Measurements from ENCODE around the gene PPARA.

- TF ChIP-seq, protein P1, sequence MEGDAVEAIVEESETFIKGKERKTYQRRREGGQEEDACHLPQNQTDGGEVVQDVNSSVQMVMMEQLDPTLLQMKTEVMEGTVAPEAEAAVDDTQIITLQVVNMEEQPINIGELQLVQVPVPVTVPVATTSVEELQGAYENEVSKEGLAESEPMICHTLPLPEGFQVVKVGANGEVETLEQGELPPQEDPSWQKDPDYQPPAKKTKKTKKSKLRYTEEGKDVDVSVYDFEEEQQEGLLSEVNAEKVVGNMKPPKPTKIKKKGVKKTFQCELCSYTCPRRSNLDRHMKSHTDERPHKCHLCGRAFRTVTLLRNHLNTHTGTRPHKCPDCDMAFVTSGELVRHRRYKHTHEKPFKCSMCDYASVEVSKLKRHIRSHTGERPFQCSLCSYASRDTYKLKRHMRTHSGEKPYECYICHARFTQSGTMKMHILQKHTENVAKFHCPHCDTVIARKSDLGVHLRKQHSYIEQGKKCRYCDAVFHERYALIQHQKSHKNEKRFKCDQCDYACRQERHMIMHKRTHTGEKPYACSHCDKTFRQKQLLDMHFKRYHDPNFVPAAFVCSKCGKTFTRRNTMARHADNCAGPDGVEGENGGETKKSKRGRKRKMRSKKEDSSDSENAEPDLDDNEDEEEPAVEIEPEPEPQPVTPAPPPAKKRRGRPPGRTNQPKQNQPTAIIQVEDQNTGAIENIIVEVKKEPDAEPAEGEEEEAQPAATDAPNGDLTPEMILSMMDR (conservative IDR thresholded peaks at IDR 0.05; ENCODE audit: low read depth, low read length) = no peak
- TF ChIP-seq EZH2 (IDR thresholded peaks at IDR 0.05; ENCODE audit: low read length, unreplicated experiment) = no peak
- no peak for TF ChIP-seq EZH2phosphoT487 (IDR thresholded peaks at IDR 0.05; ENCODE audit: borderline replicate concordance, low read length)
These were observed 88.2 kb downstream of the PPARA start for GRCh38 chr22:46238541-46238940.
